ENCODE results near the gene SLC35A4. TPM values are rescaled to one million over a fixed set of nuclear protein-coding genes. Genes with fewer than 3 reads are reported as not detected.

Gene SLC35A4
- total RNA-seq, 1 donor from 2014 or later: 46.2 TPM

GRCh38 chr5:140560227-140560626 is 4.4 kb upstream of the SLC35A4 start:
- no peaks in the 10 kb centered on the region for H3K27me3 ChIP-seq
- DNase-seq (ENCODE audit: low spot score in 2 of 2): no peak
- intact Hi-C loops (cut with DNase I): no loop called here
- H3K4me1 ChIP-seq: peaks cover 7 to 29% of the 10 kb centered on the region in 2 donors
- no peak overlapping the region for H3K4me3 ChIP-seq
- TF ChIP-seq CTCF (IDR thresholded peaks at IDR 0.05): no peak
- H3K36me3 ChIP-seq: peaks cover 4 to 19% of the 10 kb centered on the region in 2 donors
- H3K9me3 ChIP-seq: no peaks in the 10 kb centered on the region
- H3K27ac ChIP-seq: no peak overlapping the region

- H3K27ac ChIP-seq: no peak overlapping the region
- intact Hi-C loops (cut with DNase I): no loop called here
- H3K9me3 ChIP-seq: no peaks in the 10 kb centered on the region
- H3K36me3 ChIP-seq: peaks cover 9 to 25% of the 10 kb centered on the region in 2 donors
- H3K4me1 ChIP-seq: peaks cover 16 to 29% of the 10 kb centered on the region in 2 donors
- H3K4me3 ChIP-seq: no peak overlapping the region
- DNase-seq (ENCODE audit: low spot score in 2 of 2): no peak
- no peaks in the 10 kb centered on the region for H3K27me3 ChIP-seq
- TF ChIP-seq CTCF (IDR thresholded peaks at IDR 0.05): no peak
These were observed 2.7 kb upstream of the SLC35A4 start for GRCh38 chr5:140561753-140562523.

DNA sequence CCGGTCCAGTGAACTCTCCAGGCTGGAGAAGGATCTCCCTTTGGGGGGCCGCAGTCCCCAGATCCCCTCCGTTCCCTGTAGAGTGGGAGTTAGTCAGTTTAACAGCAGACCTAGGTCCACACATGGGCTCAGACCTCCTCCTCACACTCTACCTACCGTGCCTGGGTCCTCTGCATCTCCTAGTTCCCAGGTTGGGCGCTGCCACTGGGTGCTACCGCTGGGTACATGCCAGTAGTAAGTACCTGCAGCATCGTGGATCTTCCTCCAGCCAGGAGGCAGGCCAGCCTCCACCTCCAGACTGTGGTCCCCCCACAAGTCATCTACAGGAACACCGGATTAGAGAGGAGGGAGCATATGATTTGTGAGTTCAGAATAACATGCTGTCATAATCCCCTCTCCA is 1.0 kb upstream of the SLC35A4 start:
- peaks cover 16 to 24% of the 10 kb centered on the region in 2 donors for H3K4me1 ChIP-seq
- peak overlapping the region; percentile 92 to 93 for H3K27ac ChIP-seq
- H3K36me3 ChIP-seq: peaks cover 24 to 37% of the 10 kb centered on the region in 2 donors
- DNase-seq (ENCODE audit: low spot score in 2 of 2): no peak
- no peaks in the 10 kb centered on the region for H3K27me3 ChIP-seq
- intact Hi-C loops (cut with DNase I): no loop called here
- no peaks in the 10 kb centered on the region for H3K9me3 ChIP-seq
- peak overlapping the region; percentile 88 to 92 for H3K4me3 ChIP-seq
- TF ChIP-seq CTCF (IDR thresholded peaks at IDR 0.05): no peak

GRCh38 chr5:140565024-140565779 is 574 bp downstream of the SLC35A4 start:
- Histone ChIP-seq H3K9me3 (no peaks in the 10 kb centered on the region), H3K36me3 (peaks cover 29 to 35% of the 10 kb centered on the region in 2 donors), H3K4me1 (peaks cover 16 to 24% of the 10 kb centered on the region in 2 donors), H3K27me3 (no peaks in the 10 kb centered on the region), H3K4me3 (peak overlapping the region; percentile 88 to 92), H3K27ac (peak overlapping the region; percentile 92 to 93)
- DNase-seq (ENCODE audit: low spot score in 2 of 2): no peak
- TF ChIP-seq CTCF (IDR thresholded peaks at IDR 0.05): no peak
- intact Hi-C loops (cut with DNase I): loop anchor here (2.0 kb wide), 2 partner anchors 146 to 164 kb away; partner anchors contain the start of gene ANKHD1

DNA sequence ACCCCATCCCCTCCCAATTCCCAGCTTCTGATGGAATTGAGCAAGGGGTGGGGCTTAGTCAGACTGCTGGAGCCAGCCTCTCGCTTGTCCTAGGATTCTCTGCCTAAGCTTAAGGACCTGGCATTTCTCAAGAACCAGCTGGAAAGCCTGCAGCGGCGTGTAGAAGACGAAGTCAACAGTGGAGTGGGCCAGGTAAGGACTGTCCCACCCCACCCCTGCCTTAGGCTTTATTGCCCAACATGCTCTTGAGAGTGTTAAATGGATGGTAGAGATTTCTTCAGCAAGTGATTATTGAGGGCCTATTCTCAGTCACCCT is 1.1 kb downstream of the SLC35A4 start:
- no peaks in the 10 kb centered on the region for H3K9me3 ChIP-seq
- H3K27me3 ChIP-seq: no peaks in the 10 kb centered on the region
- H3K27ac ChIP-seq: peak overlapping the region; percentile 92 to 93
- TF ChIP-seq CTCF (IDR thresholded peaks at IDR 0.05): no peak
- peaks cover 30 to 32% of the 10 kb centered on the region in 2 donors for H3K36me3 ChIP-seq
- peak overlapping the region; percentile 88 to 92 for H3K4me3 ChIP-seq
- intact Hi-C loops (cut with DNase I): loop anchor here (2.0 kb wide), 2 partner anchors 145 to 165 kb away; partner anchors contain the start of gene ANKHD1
- no peak for DNase-seq (ENCODE audit: low spot score in 2 of 2)
- peaks cover 16 to 24% of the 10 kb centered on the region in 2 donors for H3K4me1 ChIP-seq
